ENCODE measurements around the gene PSMB7.

The PSMB7 gene

GRCh38 chr9:124415102-124415851, at the start of gene PSMB7:
Gene PSMB7 (minus strand): TSS chr9:124415442. CDS start chr9:124415425, 17 bp downstream.
- DNase-seq: peak; percentile 96

DNA sequence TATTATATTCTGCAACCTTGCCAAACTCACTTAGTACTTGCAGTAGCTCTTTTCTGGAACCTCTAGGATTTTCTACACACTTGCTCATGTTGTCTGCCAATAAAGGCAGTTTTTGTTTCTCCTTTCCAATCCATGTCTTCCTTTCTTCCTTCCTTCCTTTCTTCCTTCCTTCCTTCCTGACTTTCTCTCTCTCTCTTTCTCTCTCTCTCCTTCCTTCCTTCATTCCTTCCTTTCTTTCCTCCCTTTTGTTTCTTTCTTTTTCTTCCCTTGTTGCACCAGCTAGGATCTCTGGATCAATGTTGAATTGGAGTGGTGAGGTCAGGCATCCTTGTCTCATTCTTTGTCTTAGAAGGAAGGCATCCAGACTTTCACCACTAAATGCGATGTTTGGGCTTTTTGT, 47.5 kb upstream of the PSMB7 start:
- DNase-seq: no peak

DNA sequence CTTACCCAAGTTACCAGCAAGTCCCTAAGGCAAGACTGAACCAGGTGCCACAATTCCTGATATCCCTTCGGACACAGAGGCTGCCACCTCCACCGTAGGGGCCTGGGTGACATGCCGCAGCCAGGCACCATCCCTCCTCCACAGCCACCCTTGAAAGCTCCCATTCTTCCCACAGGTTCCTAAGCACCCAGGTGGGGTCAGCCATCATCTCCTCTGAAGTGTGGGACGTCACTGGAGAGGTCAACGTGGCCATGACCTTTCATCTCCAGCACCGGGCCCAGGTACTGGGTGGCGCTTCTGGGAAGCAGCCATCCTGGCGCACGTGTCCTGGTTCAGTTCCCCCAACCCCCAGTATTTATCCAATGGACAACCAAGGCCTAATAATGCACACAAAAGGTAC, 43.2 kb upstream of the PSMB7 start:
- DNase-seq: no peak

DNA sequence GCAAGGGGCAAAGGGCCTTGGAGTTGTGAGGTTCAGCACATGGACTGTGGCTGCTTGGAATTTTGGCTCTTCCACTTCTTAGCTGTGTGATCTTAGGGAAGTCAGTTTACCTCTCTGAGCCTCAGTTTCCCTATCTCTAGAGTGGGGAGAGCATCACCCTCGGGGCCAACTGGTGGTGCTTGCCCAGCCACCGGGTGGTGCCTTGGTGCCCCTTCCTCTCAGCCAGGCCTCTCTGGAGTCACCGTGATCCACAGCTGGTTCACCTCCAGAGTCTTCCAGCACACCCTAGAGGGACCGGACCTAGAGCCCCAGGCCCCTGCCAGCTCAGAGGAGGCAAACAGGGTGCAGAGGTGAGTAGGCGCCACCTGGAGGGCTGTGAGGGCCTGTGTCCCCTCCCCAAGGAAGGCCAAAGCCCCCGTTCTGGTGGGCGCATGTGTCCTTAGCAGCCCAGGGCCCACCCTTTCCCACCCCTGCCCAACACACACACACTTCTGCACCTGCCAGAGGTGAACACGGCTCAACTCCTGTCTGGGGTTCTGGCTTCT, 42.7 kb upstream of the PSMB7 start:
- no peak for DNase-seq

DNA sequence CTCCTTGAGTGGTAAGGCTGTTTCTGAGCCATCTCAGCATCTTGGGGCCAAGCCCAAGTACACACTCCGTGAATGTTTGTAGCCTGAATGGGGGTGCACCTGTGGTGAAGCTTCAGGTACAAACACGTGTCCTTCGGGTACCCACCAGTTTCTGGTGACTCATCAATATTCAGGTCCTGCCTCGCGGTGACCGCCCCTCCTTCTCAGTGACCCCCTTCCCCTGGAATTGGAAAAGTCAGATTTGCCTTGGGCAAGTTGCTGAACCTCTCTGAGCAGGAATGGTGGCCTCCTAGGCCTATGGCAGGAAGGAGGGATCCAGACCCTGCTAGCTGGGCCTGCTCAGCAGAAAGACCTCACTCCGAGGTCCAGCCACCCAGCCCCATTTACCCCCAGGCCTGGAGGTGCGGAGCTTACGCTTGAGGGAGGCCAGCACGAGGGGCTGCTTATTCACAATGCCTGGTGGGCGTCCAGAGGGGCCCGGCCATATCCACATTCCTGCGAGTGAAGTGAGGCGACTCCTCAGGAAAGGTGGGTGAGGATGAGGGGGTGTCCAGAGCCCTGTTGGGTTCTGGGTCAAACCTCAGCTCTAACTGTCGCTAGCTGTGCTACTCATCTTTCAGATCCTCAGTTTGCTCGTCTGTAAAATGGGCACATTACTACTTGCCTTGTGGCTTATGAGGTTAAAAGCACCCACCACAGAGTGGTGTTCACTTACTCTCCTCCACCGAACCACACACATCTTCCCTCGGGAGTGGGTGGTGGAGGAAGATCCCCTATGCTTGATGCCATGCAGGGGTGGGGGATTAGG, 42.0 kb upstream of the PSMB7 start:
- DNase-seq: no peak

DNA sequence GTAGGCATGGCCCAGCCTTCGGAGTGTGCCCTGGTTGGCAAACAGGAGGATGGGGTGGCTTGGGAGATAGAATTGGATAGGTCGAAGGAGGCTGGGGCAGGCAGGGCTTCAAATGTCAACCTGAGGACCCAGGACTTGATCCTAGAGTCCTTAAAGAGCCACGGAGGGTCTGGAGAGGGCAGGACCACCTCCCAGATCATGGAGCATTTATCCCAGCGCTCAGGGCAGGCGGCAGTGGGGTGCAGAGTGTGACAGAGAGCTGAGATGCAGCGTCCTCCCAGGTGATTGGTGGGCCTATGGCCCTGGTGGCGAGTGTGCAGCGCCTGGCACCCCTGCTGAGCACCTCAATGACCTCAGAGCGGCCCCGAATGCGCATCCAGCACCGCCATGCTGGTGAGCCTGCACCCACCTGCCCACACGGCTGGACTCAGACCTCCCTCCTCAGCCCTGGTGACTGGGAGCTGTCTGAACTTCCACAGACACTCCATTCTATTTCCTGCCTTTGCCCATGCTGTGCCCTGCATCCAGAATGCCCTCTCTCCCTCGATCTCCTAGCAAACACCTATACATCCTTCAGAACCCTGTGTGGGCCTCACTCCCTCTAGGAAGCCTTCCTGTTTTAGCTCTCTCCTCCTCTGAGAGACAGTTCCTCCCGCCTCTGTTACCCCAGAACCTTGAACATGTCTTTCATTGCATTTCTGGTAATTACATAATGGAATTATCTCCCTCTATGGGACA, 41.3 kb upstream of the PSMB7 start:
- DNase-seq: no peak

DNA sequence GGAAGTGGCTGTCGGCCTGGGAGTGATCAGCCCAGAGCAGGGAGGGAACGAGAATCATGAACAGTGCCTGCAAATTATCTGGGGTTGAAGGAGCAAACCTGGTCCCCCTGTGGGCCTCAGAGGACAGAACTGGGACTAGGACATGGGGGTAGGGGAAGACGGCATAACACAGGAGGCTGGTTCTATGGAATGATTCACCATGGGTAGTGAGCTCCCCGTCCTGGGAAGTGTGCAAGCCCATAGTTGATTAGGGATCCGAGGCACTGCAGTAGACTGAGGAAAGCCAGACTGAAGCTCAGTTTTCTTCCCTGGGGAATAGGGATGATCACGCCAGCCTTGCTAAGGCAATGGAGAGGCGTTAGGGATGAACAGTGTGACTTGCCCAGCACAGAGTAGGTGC, 40.6 kb upstream of the PSMB7 start:
- DNase-seq: no peak

DNA sequence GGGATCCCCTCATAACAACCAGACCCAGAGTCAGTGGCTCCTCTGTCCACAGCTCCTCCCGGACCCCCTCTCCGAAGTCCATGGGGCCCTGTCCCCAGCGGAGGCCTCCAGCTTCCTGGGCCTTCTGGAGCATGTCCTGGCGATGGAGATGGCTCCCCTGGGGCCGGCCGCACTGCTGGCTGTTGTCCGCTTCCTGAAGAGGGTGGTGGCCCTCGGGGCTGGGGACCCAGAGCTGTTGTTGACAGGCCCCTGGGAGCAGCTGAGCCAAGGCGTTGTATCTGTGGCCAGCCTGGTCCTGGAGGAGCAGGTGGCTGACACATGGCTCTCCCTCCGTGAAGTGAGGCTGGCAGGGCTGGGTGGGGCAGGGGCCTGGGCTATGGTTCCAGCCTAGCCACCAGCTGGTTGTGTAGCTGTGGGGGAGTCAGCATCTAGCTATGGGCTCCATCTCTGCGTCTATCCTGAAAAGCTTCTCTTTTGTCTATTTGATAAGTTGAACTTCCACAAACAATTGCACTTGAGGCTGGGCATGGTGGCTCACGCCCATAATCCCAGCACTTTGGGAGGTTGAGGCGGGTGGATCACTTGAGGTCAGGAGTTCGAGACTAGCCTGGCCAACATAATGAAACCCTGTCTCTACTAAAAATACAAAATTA, 39.7 kb upstream of the PSMB7 start:
- DNase-seq: no peak

GRCh38 chr9:124454296-124454695, 39.1 kb upstream of the PSMB7 start:
- DNase-seq: no peak

GRCh38 chr9:124453586-124454191, 38.4 kb upstream of the PSMB7 start:
- DNase-seq: no peak

DNA sequence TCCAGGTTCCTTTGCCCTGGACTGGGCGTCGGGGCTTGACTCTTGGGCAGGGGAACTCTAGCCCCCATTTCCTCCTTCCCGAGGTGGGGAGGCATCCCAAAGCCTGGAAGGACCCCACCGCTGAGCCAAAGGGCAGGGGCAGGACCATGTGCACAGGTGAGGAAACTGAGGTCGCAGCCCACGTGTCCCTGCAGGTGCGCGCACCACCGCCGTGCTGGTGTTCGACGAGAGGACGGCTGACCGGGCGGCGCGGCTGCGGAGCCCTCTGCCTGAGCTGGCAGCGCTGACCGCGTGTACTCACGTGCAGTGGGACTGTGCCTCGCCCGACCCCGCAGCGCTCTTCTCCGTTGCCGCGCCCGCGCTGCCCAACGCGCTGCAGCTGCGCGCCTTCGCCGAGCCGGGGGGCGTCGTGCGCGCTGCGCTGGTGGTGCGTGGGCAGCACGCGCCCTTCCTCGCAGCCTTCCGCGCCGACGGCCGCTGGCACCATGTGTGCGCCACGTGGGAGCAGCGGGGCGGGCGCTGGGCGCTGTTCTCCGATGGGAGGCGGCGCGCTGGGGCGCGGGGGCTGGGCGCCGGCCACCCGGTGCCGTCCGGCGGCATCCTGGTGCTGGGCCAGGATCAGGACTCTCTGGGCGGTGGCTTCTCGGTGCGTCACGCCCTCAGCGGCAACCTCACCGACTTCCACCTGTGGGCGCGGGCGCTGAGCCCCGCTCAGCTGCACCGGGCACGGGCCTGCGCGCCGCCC, 37.8 kb upstream of the PSMB7 start:
- no peak for DNase-seq

DNA sequence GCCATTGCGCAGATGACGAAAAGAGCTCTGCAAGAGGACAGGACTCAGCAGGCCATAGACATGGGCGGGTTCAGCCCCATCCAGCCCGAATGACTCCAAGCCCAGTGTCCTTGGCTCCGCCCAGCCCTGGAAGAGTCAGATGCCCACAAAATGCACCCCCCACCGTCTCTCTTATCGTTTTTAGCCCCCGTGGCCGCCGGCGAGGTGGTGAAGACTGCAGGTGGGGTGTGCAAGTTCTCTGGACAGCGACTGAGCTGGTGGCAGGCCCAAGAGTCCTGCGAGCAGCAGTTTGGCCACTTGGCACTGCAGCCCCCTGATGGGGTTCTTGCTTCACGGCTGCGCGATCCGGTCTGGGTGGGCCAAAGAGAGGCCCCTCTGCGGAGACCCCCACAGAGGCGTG, 37.1 kb upstream of the PSMB7 start:
- no peak for DNase-seq

GRCh38 chr9:124450931-124451661, 35.9 kb upstream of the PSMB7 start:
- DNase-seq: no peak

DNA sequence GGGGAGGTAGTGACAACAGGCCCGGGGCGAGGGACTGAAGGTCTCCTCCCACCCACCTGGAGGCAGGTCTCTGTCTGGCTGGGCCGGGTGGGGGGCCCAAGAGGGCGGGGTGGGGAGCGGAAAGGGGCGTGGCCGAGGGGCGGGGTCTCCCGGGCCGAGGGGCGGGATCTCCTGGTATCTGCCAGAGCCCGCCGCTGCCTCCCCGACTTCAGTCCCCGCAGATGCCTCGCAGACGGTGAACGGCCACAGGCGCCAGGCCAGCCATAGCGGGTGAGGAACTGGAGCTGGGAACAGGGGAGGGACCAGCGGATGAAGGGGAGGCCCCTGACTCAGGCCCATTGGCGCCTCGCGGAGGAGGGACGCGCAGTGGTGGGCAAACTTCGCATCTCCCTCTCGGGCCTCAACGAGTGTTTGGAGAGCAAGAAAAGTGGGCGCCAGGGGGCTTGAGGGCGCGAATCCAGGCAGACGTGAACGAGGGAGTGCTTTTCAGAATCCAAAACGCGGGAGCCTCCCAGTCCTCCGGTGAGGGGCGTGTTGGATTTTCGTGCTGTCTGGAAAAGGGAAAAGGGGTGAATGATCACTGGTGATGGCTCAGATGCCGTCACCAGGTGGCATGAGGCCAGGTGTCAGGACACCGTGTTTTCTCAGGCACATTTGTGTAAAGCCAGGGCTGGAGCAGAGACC, 35.1 kb upstream of the PSMB7 start, which contains the start of gene ADGRD2:
Gene ADGRD2 (plus strand): TSS at position 211 of the 684 bp plus-strand sequence. CDS start 1,216 bp downstream, outside the sequence.
- DNase-seq: peak; percentile 66

- DNase-seq: no peak
Measured at GRCh38 chr9:124449381-124450151, 34.3 kb upstream of the PSMB7 start.

GRCh38 chr9:124448019-124448418, 32.8 kb upstream of the PSMB7 start:
- DNase-seq: no peak

DNA sequence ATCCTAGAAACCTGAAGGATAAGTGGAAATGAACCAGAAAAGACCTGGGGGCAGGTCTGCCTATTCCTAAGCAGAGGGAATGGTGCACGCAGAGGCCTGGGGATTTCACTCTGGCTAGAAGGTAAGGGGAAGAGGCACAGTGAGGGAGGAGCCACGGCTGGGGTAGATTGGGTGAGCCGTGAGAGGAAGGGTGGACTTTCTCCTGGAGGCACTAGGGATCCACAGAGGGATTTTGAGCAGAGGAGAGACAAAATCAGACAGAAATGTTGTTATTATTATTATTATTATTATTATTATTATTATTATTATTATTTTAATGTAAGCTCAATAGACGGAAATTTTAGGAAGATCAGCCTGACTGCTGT, 32.0 kb upstream of the PSMB7 start:
- DNase-seq: no peak

- DNase-seq: no peak
Measured at GRCh38 chr9:124444166-124444565, 28.9 kb upstream of the PSMB7 start.

DNA sequence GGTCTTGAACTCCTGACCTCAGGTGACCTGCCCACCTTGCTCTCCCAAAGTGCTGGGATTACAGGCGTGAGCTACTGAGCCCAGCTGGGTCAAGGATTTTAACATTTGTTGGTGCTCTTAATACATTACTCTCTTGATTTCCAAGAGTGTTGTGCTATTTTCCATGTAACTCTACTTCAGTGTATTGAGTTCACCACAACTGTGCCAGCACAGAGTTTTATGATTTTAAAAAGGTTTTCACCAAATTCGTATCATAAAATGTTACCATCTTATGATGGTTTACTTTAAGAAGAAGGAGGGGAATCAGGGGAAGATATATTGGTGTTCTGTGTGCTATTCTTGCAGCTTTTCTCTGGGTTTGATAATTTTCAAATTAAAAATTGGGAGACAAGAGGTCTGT, 28.4 kb upstream of the PSMB7 start:
- DNase-seq: no peak
